ENCODE results near the gene UNC80. TPM values are rescaled to one million over a fixed set of nuclear protein-coding genes. Genes with fewer than 3 reads are reported as not detected.
A peak's percentile ranks its signal among the peaks of the same experiment; 100 is the strongest.
"Not testable (repeated sequence)": the region's sequence is repeated elsewhere in the genome, so short reads cannot be mapped to it uniquely, and the experiment has no call there.

The UNC80 gene
- total RNA-seq, 2 experiments from 2014 or later, result not detected

DNA sequence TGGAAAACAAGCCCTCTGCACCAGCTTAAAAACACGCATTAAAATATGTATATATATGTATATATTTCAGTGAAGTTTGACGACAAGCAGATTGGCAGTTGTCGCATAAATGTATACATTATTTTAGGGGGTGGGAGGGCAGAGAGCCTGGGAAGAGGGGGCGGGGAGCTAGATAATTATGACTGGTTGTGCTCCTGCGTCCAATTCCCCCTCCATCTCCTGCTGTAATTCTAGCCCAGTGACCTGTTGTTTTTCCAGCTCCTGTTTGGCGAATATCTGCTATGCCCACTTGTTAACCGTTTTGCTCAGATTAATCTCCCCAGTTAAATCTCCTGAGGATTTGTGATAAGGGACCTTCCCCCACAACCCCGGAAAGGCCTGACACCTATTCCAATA is 656 bp downstream of the UNC80 start:
- H3K27me3 Mint-ChIP-seq, result peaks cover 21% of the 10 kb centered on the region
- H3K9me3 Mint-ChIP-seq (ENCODE audit: low read depth), result no peaks in the 10 kb centered on the region
- no peaks in the 10 kb centered on the region for H3K4me1 Mint-ChIP-seq
- ATAC-seq, result no peak
- no peak overlapping the region for H3K27ac Mint-ChIP-seq
- CTCF ChIA-PET, result no interaction called here
- H3K36me3 Mint-ChIP-seq, result no peaks in the 10 kb centered on the region
- no peak overlapping the region for H3K4me3 Mint-ChIP-seq
- DNase-seq, result no peak

DNA sequence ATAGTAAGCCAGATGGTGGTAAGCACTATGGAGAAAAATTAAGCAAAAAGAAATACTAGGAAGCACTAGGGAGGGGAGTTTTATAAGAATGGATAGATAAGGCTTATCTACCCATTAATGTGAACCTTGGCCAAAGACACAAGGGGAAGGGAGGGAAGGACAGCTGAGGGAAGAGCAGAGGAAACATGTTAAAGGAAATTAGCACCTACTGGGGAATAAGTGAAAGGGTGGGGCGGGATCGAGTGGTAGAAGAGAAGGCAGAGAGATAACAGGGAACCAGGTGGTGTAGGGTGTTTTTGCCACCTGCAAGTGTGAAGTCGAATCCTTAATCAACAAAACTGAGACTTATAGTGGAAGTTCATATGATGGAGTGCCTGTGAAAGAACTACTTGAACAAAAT is 1.7 kb downstream of the UNC80 start:
- Mint-ChIP-seq H3K27ac (no peak overlapping the region), H3K4me3 (no peak overlapping the region), H3K9me3 (ENCODE audit: low read depth) (no peaks in the 10 kb centered on the region), H3K36me3 (no peaks in the 10 kb centered on the region), H3K27me3 (peaks cover 23% of the 10 kb centered on the region), H3K4me1 (no peaks in the 10 kb centered on the region)
- CTCF ChIA-PET, result no interaction called here
- ATAC-seq, result no peak
- DNase-seq, result no peak

DNA sequence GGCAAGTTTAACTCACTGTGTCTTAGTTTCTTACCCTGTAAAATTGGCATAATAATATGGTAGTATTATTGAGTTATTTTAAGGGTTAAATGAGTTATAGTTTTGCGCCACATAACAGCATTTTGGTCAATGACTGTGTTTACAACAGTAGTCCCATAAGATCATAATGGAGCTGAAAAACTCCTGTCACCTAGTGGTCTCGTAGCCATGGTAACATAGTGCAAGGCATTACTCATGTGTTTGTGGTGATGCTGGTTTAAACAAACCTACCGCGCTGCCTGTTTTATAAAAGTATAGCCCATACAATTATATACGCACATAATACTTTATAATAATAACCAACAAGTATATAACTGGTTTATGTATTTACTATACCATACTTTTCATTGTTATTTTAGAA is 15.8 kb downstream of the UNC80 start:
- no peaks in the 10 kb centered on the region for H3K9me3 Mint-ChIP-seq (ENCODE audit: low read depth)
- CTCF ChIA-PET, result no interaction called here
- H3K36me3 Mint-ChIP-seq, result no peaks in the 10 kb centered on the region
- H3K4me3 Mint-ChIP-seq, result no peak overlapping the region
- H3K27me3 Mint-ChIP-seq, result peaks cover 3% of the 10 kb centered on the region
- no peak overlapping the region for H3K27ac Mint-ChIP-seq
- DNase-seq, result no peak
- ATAC-seq, result no peak
- H3K4me1 Mint-ChIP-seq, result peaks cover 11% of the 10 kb centered on the region

DNA sequence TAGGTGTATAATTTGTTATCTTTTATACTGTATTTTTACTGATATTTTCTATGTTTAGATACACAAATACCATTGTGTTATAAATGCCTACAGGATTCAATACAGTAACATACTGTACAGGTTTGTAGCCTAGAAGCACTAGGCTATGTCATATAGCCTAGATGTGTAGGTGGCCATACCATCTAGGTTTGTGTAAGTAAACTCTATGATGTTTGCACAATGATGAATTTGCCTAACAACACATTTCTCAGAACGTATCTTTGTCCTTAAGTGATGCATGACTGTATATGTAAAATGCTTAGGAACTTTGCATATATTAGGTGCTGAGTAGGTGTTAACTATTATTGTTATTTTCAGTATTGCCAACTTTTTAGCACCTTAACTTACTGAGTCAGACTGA is 17.3 kb downstream of the UNC80 start:
- no peak overlapping the region for H3K27ac Mint-ChIP-seq
- no peak overlapping the region for H3K4me3 Mint-ChIP-seq
- no peaks in the 10 kb centered on the region for H3K36me3 Mint-ChIP-seq
- H3K9me3 Mint-ChIP-seq (ENCODE audit: low read depth), result no peaks in the 10 kb centered on the region
- DNase-seq (no peak), ATAC-seq (no peak)
- H3K4me1 Mint-ChIP-seq, result peaks cover 11% of the 10 kb centered on the region
- CTCF ChIA-PET, result no interaction called here
- peaks cover 1% of the 10 kb centered on the region for H3K27me3 Mint-ChIP-seq

DNA sequence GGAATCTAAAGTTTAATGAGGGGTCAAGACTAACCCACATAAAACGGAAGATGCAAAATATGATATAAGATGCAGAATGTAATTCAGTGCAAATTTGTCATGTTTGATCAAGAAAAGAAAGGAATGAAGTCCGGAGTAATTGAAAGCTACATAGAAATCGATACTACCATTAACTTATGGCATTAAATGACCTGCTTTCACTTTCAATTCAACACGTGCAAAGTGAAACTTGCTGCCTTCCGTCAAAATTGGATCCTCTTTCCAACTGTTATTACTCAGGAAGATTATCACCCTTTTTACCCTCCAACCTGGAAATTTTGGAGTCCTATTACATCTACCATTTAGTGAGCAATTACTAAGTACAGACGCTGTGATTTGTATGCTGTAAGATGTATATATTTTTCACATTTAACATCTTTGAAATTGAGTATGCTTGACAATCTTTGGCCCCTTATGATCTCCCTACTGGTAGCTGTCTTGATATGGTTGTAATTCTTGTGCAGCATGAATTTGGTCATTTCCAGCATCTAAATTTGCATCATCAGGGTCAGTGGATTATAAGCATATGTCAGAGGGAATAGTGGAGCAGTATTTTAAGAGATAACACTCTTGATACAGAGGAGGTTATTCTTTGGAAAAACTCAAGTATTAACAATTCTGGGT is 18.6 kb downstream of the UNC80 start:
- Mint-ChIP-seq H3K27me3 (no peaks in the 10 kb centered on the region), H3K4me1 (peaks cover 11% of the 10 kb centered on the region), H3K4me3 (peak overlapping the region; percentile 54), H3K9me3 (ENCODE audit: low read depth) (no peaks in the 10 kb centered on the region), H3K27ac (peak overlapping the region; percentile 13), H3K36me3 (no peaks in the 10 kb centered on the region)
- DNase-seq, result no peak
- CTCF ChIA-PET, result no interaction called here
- peak; percentile 72 for ATAC-seq

DNA sequence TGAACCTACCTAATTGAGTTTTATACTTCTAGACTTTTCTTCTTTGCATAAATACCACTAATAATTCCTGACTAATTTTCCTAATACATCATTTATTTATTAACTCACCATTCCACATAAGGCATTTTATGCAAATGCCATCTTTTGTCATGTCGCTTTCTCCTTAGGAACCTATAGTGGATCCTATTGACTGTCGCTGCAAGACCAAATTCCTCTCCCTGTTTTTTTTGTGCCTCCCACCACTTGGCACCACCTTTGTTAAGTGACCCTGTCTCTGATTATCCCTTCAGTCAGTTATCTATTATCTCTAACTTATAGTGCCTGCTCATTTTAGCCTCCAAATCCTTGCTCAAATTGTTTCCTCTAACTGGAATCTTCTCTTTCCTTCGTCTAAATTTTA is 19.5 kb downstream of the UNC80 start:
- Mint-ChIP-seq H3K27me3 (no peaks in the 10 kb centered on the region), H3K27ac (no peak overlapping the region), H3K36me3 (no peaks in the 10 kb centered on the region), H3K4me1 (peaks cover 11% of the 10 kb centered on the region), H3K9me3 (ENCODE audit: low read depth) (no peaks in the 10 kb centered on the region), H3K4me3 (no peak overlapping the region)
- ATAC-seq, result no peak
- no peak for DNase-seq
- CTCF ChIA-PET, result no interaction called here

DNA sequence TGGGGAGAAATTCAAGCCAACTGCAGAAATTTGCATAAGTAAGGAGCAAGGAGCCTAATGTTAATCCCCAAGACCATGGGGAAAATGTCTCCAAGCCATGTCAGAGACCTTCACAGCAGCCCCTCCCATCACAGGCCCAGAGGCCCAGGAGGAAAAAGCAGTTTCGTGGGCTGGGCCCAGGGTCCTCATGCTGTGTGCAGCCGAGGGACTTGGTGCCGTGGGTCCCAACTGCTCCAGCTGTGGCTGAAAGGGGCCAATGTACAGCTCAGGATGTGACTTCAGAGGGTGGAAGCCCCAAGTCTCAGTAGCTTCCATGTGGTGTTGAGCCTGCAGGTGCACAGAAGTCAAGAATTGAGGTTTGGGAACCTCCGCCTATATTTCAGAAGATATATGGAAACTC is 23.8 kb downstream of the UNC80 start:
- CTCF ChIA-PET; H3K4me1 Mint-ChIP-seq; H3K27ac Mint-ChIP-seq; ATAC-seq; H3K4me3 Mint-ChIP-seq; H3K9me3 Mint-ChIP-seq (ENCODE audit: low read depth); H3K36me3 Mint-ChIP-seq; DNase-seq; H3K27me3 Mint-ChIP-seq: not testable (repeated sequence)

DNA sequence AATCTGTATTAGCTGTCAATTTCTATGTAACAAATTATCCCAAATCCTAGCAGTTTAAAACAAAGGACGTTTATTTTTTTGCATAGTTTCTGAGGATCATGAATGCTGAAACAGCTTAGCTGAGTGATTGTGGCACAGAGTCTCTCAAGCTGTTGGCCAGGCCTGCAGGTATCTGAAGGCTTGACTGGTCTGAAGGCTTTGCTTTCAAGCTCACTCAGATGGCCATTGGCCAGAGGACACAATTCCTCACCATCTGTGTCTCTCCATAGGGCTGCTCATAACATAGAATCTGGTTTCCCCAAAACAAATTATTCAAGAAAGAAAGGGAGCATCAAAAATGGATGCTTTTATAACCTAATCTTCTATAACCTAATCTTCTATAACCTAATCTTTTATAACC is 33.7 kb downstream of the UNC80 start:
- H3K4me1 Mint-ChIP-seq, result no peaks in the 10 kb centered on the region
- CTCF ChIA-PET, result no interaction called here
- H3K4me3 Mint-ChIP-seq, result no peak overlapping the region
- no peaks in the 10 kb centered on the region for H3K36me3 Mint-ChIP-seq
- peaks cover 4% of the 10 kb centered on the region for H3K27me3 Mint-ChIP-seq
- H3K9me3 Mint-ChIP-seq (ENCODE audit: low read depth), result no peaks in the 10 kb centered on the region
- no peak overlapping the region for H3K27ac Mint-ChIP-seq
- DNase-seq (no peak), ATAC-seq (no peak)

DNA sequence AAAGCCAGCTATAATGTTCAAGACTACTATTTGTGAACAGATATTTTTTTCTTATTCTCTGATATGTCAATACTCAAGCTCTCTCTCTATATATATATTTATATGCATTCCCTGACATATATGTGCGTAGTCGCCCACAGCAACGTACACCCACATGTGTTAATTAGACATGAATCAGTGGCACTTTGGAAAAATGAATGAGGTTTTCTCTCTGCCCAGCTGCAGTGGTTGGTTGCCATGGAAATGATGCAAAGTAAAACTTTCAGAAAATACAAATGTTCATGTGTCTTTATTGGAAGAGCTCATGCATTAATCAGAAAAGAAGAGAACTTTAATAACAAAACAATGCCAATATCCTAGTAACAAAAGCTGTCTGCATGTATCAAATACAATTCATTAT is 34.7 kb downstream of the UNC80 start:
- DNase-seq (no peak), ATAC-seq (no peak)
- Mint-ChIP-seq H3K27ac (no peak overlapping the region), H3K9me3 (ENCODE audit: low read depth) (no peaks in the 10 kb centered on the region), H3K4me3 (no peak overlapping the region), H3K27me3 (peaks cover 4% of the 10 kb centered on the region), H3K4me1 (no peaks in the 10 kb centered on the region), H3K36me3 (no peaks in the 10 kb centered on the region)
- CTCF ChIA-PET, result no interaction called here

DNA sequence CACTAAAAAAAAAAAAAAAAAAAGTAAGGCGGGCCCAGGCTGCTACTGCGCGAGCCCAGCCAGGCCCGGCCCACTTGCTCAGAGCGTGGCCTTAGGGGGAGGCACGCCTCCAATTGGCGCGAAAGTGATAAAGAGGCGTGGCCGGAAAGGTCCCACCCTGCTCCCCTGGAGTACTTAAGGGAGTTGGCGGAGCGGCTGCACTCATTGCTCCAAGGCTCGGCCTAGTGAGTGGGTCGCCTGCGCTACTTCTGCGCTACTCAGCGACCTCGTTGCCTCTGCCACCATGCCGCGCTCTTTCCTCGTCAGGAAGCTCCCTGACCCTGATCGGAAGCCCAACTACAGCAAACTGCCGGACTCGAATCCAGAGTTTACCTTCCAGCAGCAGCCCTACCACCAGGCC is 36.9 kb downstream of the UNC80 start:
- Mint-ChIP-seq H3K27me3 (no peaks in the 10 kb centered on the region), H3K9me3 (ENCODE audit: low read depth) (no peaks in the 10 kb centered on the region), H3K27ac (no peak overlapping the region), H3K4me1 (no peaks in the 10 kb centered on the region), H3K4me3 (no peak overlapping the region), H3K36me3 (no peaks in the 10 kb centered on the region)
- ATAC-seq (no peak), DNase-seq (no peak)
- CTCF ChIA-PET, result no interaction called here

DNA sequence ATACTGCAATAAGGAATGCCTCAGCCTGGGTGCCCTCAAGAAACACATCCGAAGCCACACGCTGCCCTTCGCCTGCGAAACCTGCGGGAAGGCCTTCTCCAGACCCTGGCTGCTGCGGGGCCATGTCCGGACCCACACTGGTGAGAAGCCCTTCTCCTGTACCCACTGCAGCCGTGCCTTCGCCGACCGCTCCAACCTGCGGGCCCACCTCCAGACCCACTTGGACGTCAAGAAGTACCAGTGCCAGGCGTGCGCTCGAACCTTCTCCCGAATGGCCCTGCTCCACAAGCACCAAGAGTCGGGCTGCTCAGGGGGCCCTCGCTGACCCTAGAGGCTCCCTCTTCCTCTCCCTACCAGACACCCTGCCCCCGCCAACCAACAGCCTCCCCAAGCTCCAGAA is 37.6 kb downstream of the UNC80 start:
- Mint-ChIP-seq H3K27me3 (no peaks in the 10 kb centered on the region), H3K4me3 (no peak overlapping the region), H3K27ac (no peak overlapping the region), H3K9me3 (ENCODE audit: low read depth) (no peaks in the 10 kb centered on the region), H3K36me3 (no peaks in the 10 kb centered on the region), H3K4me1 (no peaks in the 10 kb centered on the region)
- CTCF ChIA-PET, result no interaction called here
- DNase-seq (no peak), ATAC-seq (no peak)

DNA sequence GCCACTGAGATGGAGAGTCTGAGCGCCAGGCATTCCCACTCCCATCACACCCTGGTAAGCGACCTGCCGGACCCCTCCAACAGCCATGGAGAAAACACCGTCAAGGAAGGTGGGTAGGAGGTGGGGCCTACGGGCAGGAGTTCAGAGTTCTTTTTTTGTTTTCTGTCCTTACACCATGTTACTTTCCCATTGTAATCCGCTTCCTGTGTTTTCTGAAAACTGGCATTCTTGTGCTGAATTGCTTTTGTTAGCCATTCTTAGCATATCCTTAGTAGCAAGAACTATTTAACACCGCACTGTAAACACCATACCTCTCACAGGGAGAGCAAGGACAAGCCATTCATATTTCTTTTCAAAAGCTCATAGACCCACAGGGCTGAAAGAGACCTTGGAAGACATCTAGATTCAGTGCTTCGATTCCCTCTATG is 46.2 kb downstream of the UNC80 start:
- Mint-ChIP-seq H3K27me3 (no peaks in the 10 kb centered on the region), H3K27ac (no peak overlapping the region), H3K36me3 (no peaks in the 10 kb centered on the region), H3K4me3 (no peak overlapping the region), H3K4me1 (no peaks in the 10 kb centered on the region), H3K9me3 (ENCODE audit: low read depth) (no peaks in the 10 kb centered on the region)
- CTCF ChIA-PET, result no interaction called here
- DNase-seq (no peak), ATAC-seq (no peak)

DNA sequence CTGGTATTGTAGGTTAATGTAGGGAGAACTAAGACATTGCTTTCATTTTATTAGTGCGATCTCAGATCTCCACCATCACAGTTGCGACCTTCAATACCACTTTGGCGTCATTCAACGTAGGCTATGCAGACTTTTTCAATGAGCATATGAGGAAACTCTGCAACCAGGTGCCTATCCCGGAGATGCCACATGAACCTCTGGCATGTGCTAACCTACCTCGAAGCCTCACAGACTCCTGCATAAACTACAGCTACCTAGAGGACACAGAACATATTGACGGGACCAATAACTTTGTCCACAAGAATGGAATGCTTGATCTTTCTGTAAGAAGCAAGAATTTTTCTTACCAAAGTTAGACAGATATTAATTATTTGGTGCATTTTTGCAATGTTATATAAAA is 47.3 kb downstream of the UNC80 start:
- H3K4me1 Mint-ChIP-seq, result no peaks in the 10 kb centered on the region
- no peaks in the 10 kb centered on the region for H3K9me3 Mint-ChIP-seq (ENCODE audit: low read depth)
- CTCF ChIA-PET, result no interaction called here
- H3K4me3 Mint-ChIP-seq, result no peak overlapping the region
- no peaks in the 10 kb centered on the region for H3K36me3 Mint-ChIP-seq
- DNase-seq (no peak), ATAC-seq (no peak)
- H3K27ac Mint-ChIP-seq, result no peak overlapping the region
- no peaks in the 10 kb centered on the region for H3K27me3 Mint-ChIP-seq

DNA sequence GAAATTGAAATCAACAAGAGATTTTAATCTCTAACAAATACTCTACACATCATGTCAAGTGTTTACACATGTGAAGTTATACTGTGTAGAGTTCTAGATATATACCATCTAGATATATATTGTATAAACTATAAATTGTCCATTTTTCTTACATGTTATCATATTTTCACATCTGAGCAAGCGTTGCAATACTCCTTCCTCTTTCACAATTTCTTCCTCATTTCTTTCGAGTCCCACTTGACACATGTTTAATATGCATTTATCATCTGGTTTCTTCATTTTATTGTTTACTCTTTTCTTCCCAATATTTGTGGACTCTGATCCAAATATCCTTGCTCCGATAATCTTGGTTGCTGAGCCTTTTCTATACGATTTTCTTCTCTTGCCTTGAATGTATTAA is 50.2 kb downstream of the UNC80 start:
- H3K27ac Mint-ChIP-seq, result no peak overlapping the region
- DNase-seq (no peak), ATAC-seq (no peak)

DNA sequence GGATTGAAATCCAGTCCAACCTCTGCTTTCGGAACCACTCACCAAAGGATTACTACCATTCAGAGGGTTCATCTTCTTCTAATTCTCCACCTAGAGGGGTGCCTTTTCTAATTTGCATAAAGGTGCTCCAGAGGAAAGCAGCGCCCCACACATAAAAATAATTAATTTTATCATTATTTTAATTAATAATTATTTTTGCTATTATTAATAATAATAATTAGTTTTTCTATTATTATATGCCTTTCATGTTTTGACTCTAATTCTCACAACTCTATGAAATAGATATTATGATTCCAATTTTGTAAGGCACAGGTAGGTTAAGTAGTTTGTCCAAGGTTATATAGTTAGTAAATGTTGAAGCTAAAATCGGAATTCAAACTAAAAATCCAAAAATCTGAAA is 51.9 kb downstream of the UNC80 start:
- no peaks in the 10 kb centered on the region for H3K4me1 Mint-ChIP-seq
- no peak for DNase-seq
- no peak for ATAC-seq
- H3K27me3 Mint-ChIP-seq, result no peaks in the 10 kb centered on the region
- CTCF ChIA-PET, result no interaction called here
- no peaks in the 10 kb centered on the region for H3K9me3 Mint-ChIP-seq (ENCODE audit: low read depth)
- no peaks in the 10 kb centered on the region for H3K36me3 Mint-ChIP-seq
- no peak overlapping the region for H3K4me3 Mint-ChIP-seq
- no peak overlapping the region for H3K27ac Mint-ChIP-seq

More for the DNA sequence above, 50.2 kb downstream of the UNC80 start:
- CTCF ChIA-PET, result no interaction called here
- Mint-ChIP-seq H3K4me1 (no peaks in the 10 kb centered on the region), H3K9me3 (ENCODE audit: low read depth) (no peaks in the 10 kb centered on the region), H3K27me3 (no peaks in the 10 kb centered on the region), H3K36me3 (no peaks in the 10 kb centered on the region), H3K4me3 (no peak overlapping the region)
